ENCODE measurements around the gene LILRB5. TPM values are rescaled to one million over a fixed set of nuclear protein-coding genes. Genes with fewer than 3 reads are reported as not detected.
"Not testable (repeated sequence)": the region's sequence is repeated elsewhere in the genome, so short reads cannot be mapped to it uniquely, and the experiment has no call there.

The LILRB5 gene
- total RNA-seq, 3 donors from 2014 or later = 2.0 to 46.4 (median 4.8) TPM

DNA sequence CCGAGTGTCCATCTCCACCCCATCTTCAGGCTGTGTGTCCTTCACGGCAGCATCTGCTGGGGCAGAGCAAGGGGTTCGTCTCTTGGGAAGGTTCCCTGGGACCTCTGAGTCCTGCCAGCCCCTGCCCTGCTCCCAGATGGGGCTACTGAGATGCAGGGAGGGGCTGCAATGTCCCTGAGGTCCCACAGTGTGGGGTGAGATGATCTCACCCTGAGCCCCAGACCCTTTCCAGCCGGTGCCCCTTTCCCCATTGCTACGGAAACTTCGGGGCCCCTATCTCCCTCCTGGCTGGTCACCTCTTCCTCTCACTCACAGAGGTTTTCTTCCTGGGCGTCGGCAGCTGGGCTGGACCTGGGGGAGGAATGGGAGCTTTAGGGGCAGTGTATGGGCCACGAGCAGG lies 18.9 kb upstream of the LILRB5 start:
- DNase-seq (ENCODE audit: low spot score in 2 of 2) = no peak
- Histone ChIP-seq H3K9me3 (no peaks in the 10 kb centered on the region), H3K4me3 (no peak overlapping the region), H3K4me1 (no peaks in the 10 kb centered on the region), H3K27ac (no peak overlapping the region), H3K27me3 (peaks cover 0 to 38% of the 10 kb centered on the region in 2 donors), H3K36me3 (no peaks in the 10 kb centered on the region)
- intact Hi-C loops (cut with DNase I; ENCODE audit: low total_unique reads) = no loop called here
- no peak for TF ChIP-seq POLR2A (IDR thresholded peaks at IDR 0.05)
- TF ChIP-seq, protein P1, sequence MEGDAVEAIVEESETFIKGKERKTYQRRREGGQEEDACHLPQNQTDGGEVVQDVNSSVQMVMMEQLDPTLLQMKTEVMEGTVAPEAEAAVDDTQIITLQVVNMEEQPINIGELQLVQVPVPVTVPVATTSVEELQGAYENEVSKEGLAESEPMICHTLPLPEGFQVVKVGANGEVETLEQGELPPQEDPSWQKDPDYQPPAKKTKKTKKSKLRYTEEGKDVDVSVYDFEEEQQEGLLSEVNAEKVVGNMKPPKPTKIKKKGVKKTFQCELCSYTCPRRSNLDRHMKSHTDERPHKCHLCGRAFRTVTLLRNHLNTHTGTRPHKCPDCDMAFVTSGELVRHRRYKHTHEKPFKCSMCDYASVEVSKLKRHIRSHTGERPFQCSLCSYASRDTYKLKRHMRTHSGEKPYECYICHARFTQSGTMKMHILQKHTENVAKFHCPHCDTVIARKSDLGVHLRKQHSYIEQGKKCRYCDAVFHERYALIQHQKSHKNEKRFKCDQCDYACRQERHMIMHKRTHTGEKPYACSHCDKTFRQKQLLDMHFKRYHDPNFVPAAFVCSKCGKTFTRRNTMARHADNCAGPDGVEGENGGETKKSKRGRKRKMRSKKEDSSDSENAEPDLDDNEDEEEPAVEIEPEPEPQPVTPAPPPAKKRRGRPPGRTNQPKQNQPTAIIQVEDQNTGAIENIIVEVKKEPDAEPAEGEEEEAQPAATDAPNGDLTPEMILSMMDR (IDR thresholded peaks at IDR 0.05) = no peak
- TF ChIP-seq POLR2AphosphoS5 (IDR thresholded peaks at IDR 0.05) = no peak

DNA sequence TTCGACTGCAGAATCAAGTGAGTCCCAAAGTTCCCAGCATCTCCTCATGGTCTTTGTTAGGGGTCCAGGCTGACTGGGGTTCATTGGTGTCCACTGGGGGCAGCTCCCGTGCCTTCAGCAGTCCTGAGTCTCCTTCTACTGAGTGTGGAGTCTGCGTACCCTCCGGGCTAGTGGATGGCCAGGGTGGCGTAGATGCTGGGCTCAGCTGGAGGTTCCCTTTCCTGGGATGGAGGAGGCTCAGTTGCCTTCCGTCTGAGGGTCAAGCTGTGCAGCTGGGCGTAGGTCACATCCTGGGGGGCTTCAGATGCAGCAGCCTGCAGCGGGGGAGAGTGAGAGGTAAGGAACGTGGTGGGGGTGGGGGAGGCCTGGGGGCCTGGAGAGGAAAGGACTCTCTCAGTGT lies 17.4 kb upstream of the LILRB5 start:
- intact Hi-C loops (cut with DNase I; ENCODE audit: low total_unique reads); H3K27ac ChIP-seq; H3K9me3 ChIP-seq; H3K36me3 ChIP-seq; DNase-seq (ENCODE audit: low spot score in 2 of 2); H3K4me1 ChIP-seq; H3K4me3 ChIP-seq: not testable (repeated sequence)
- peaks cover 0 to 24% of the 10 kb centered on the region in 2 donors for H3K27me3 ChIP-seq

DNA sequence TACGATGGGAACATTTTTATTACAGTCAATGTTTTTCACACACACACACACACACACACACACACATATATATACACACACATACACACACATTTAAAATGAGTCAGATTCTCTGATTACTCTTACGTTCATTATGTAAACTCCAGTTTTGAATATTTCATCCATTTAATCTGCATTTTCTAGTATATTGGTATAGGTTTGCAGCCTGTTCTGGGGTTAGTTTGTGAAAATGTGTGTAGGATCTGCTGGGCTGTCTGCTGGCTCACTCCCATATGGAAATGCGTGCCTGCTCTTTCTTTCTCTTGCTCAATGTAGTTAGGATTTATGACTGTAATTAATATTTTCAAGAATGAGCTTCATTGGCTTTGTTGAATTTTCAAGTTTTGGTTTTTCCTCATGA lies 16.7 kb upstream of the LILRB5 start:
- H3K36me3 ChIP-seq = no peaks in the 10 kb centered on the region
- no peak overlapping the region for H3K4me3 ChIP-seq
- peaks cover 0 to 18% of the 10 kb centered on the region in 2 donors for H3K27me3 ChIP-seq
- H3K4me1 ChIP-seq = no peaks in the 10 kb centered on the region
- H3K27ac ChIP-seq = no peak overlapping the region
- H3K9me3 ChIP-seq = no peaks in the 10 kb centered on the region
- no peak for DNase-seq (ENCODE audit: low spot score in 2 of 2)
- intact Hi-C loops (cut with DNase I; ENCODE audit: low total_unique reads) = no loop called here
- no peak for TF ChIP-seq POLR2A (IDR thresholded peaks at IDR 0.05)
- TF ChIP-seq, protein P1 (IDR thresholded peaks at IDR 0.05) = no peak
- TF ChIP-seq POLR2AphosphoS5 (IDR thresholded peaks at IDR 0.05) = no peak

DNA sequence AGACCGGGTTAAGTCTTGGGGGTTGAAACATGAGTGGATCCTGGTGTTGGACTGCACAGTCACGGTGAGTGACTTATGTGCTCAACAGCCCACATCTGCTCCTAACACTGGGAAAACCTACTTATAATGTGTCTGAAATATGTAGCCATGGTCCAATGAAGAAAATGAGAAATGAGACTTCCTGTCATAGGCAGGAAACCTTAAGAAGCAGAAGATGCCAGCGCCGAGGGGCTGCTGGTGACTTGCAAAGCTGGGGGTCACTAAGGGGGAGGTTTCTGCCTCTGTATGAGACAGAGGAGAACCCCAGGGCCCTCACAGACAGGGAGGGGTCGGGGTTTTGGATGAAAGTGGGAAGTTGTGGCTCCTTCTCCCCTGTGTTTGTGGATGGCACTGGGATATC lies 15.1 kb upstream of the LILRB5 start:
- H3K27me3 ChIP-seq; H3K27ac ChIP-seq; H3K4me1 ChIP-seq; intact Hi-C loops (cut with DNase I; ENCODE audit: low total_unique reads); H3K36me3 ChIP-seq; H3K4me3 ChIP-seq; H3K9me3 ChIP-seq; DNase-seq (ENCODE audit: low spot score in 2 of 2): not testable (repeated sequence)

- H3K4me1 ChIP-seq; intact Hi-C loops (cut with DNase I; ENCODE audit: low total_unique reads); DNase-seq (ENCODE audit: low spot score in 2 of 2): not testable (repeated sequence)
Measured at GRCh38 chr19:54271587-54271986, 14.5 kb upstream of the LILRB5 start.

DNA sequence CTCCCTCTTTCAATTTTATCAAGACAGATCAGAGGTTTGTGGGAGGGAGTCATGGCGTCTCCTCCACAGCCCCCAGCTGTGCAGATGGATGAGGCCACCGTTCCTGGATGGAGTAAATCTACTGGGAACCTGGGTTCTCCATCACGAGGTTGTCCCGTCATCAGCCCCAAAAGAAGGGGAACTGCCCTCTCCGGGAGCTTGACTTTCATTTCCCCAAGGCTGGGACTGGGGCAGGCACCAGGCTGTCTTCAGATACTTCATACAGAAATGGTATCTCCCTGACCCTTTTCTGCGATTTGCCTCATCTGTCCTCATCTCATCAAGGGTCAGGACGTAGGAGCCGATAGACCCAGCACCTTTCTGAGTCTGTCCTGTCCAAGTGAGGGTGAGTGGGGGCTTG lies 14.0 kb upstream of the LILRB5 start:
- no peaks in the 10 kb centered on the region for H3K36me3 ChIP-seq
- no peak overlapping the region for H3K27ac ChIP-seq
- peaks cover 0 to 6% of the 10 kb centered on the region in 2 donors for H3K27me3 ChIP-seq
- TF ChIP-seq POLR2AphosphoS5 (IDR thresholded peaks at IDR 0.05) (no peak), POLR2A (IDR thresholded peaks at IDR 0.05) (no peak)
- TF ChIP-seq, protein P1 (IDR thresholded peaks at IDR 0.05) = no peak
- no peaks in the 10 kb centered on the region for H3K9me3 ChIP-seq
- H3K4me3 ChIP-seq = no peak overlapping the region
- no peak for DNase-seq (ENCODE audit: low spot score in 2 of 2)
- intact Hi-C loops (cut with DNase I; ENCODE audit: low total_unique reads) = no loop called here
- H3K4me1 ChIP-seq = no peaks in the 10 kb centered on the region

More at GRCh38 chr19:54271587-54271986, 14.5 kb upstream of the LILRB5 start:
- not testable (repeated sequence) for H3K36me3 ChIP-seq, H3K27ac ChIP-seq, H3K27me3 ChIP-seq, H3K4me3 ChIP-seq, H3K9me3 ChIP-seq

DNA sequence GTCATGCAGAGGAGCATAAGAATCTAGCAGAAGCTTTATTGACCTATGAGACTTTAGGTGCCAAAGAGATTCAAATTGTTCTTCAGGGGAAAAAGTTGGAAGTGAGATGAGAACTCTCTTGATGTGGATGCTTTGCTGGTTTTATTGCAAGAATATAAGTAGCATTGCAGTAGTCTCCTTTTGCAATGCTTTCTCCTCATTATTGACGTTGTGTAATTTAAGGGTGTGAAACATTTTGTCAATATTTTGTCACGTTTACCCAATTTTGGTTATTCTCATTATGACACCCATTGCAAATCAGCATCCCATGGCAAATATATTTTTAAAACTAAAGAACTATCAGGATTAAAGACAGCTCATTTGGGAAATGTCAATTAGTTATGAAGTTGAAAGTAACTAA lies 11.9 kb upstream of the LILRB5 start:
- no peaks in the 10 kb centered on the region for H3K9me3 ChIP-seq
- intact Hi-C loops (cut with DNase I; ENCODE audit: low total_unique reads) = no loop called here
- TF ChIP-seq POLR2A (IDR thresholded peaks at IDR 0.05) (no peak), POLR2AphosphoS5 (IDR thresholded peaks at IDR 0.05) (no peak)
- TF ChIP-seq, protein P1 (IDR thresholded peaks at IDR 0.05) = no peak

More for the DNA sequence above, 11.9 kb upstream of the LILRB5 start:
- no peak overlapping the region for H3K4me3 ChIP-seq
- H3K27me3 ChIP-seq = peaks cover 0 to 3% of the 10 kb centered on the region in 2 donors
- H3K27ac ChIP-seq = no peak overlapping the region
- H3K36me3 ChIP-seq = no peaks in the 10 kb centered on the region
- DNase-seq (ENCODE audit: low spot score in 2 of 2) = no peak
- H3K4me1 ChIP-seq = no peaks in the 10 kb centered on the region

Data from breast epithelium (tissue), 4 donors.